Endodermal cell (in vitro differentiated cells): ENCODE results near the gene ARHGAP22. TPM values are rescaled to one million over a fixed set of nuclear protein-coding genes. Genes with fewer than 3 reads are reported as not detected.

Experiments
- DNase-seq: peaks from one replicate; pipeline ENCODE4 v3.0.0-alpha.2; 2017
- H3K27ac ChIP-seq: 2 replicates; pipeline ENCODE4 v1.5.1; 2013; ENCODE audit warnings: mild to moderate bottlenecking, low read depth, low read length, moderate library complexity
- H3K27me3 ChIP-seq: 2 replicates; pipeline ENCODE4 v1.6.1; 2013; ENCODE audit warnings: mild to moderate bottlenecking, low read length, moderate library complexity; ENCODE audit not compliant: insufficient read depth, control insufficient read depth, poor library complexity, severe bottlenecking
- H3K36me3 ChIP-seq: 2 replicates; pipeline ENCODE4 v1.7.0; 2013; ENCODE audit warnings: mild to moderate bottlenecking, low read length, moderate library complexity; ENCODE audit not compliant: control insufficient read depth, insufficient read depth
- H3K4me1 ChIP-seq: one replicate; pipeline ENCODE4 v1.7.0; 2013; ENCODE audit warnings: low read length; ENCODE audit not compliant: control insufficient read depth, insufficient read depth
- H3K4me3 ChIP-seq: 2 replicates; pipeline ENCODE4 v1.5.1; 2013; ENCODE audit warnings: mild to moderate bottlenecking, low read length, moderate library complexity
- H3K9ac ChIP-seq: 2 replicates; pipeline ENCODE4 v1.6.1; 2013; ENCODE audit warnings: mild to moderate bottlenecking, low read length, moderate library complexity; ENCODE audit not compliant: poor library complexity, severe bottlenecking; ENCODE audit errors: extremely low read depth
- H3K9me3 ChIP-seq: 2 replicates; pipeline ENCODE4 v1.6.1; 2013; ENCODE audit warnings: mild to moderate bottlenecking, low read length, moderate library complexity; ENCODE audit not compliant: control insufficient read depth
- H3K27ac Mint-ChIP-seq: 2 replicates; pipeline ENCODE4 v1.8.0; 2020; ENCODE audit warnings: mixed read lengths
- H3K27me3 Mint-ChIP-seq: 2 replicates; pipeline ENCODE4 v1.8.0; 2021; ENCODE audit warnings: mild to moderate bottlenecking, mixed read lengths; ENCODE audit not compliant: insufficient read depth
- H3K36me3 Mint-ChIP-seq: 2 replicates; pipeline ENCODE4 v1.8.0; 2020; ENCODE audit warnings: low read depth, mixed read lengths
- H3K4me1 Mint-ChIP-seq: 2 replicates; pipeline ENCODE4 v1.8.0; 2020; ENCODE audit warnings: mixed read lengths
- H3K4me3 Mint-ChIP-seq: 2 replicates; pipeline ENCODE4 v1.8.0; 2020; ENCODE audit warnings: mild to moderate bottlenecking, moderate library complexity, mixed read lengths
- H3K9me3 Mint-ChIP-seq: 2 replicates; pipeline ENCODE4 v1.8.0; 2020; ENCODE audit warnings: mild to moderate bottlenecking, mixed read lengths
- WGBS, 2 experiments: methylation state at CpG; one replicate each; pipeline versions ENCODE4 v1.1.5 to v1.1.7; 2013; ENCODE audit warnings: missing lambda C conversion rate in 2 of 2, mixed read lengths in 1 of 2; ENCODE audit not compliant: insufficient coverage in 1 of 2, insufficient read length in 1 of 2; 5-methylcytosine and 5-hydroxymethylcytosine counted together
- total RNA-seq, 2 donors: library from RNA; stranded (reverse); fragmentation: NEBNext Ultra II Directional in 1 of 2; extraction: Animal tissue kit (Norgen Biotek cat#: 25700) in 1 of 2; gene quantifications; 2 replicates in 1 of 2; 3 replicates in 1 of 2; pipeline ENCODE4 v1.2.1, GENCODE V29; 2021
- TF ChIP-seq, protein P1 (sequence below): fragments of 200-600 bp; sonication (generic); conservative IDR thresholded peaks from 2 replicates; pipeline ENCODE4 v1.5.0; 2021; ENCODE audit warnings: antibody characterized with exemption, mild to moderate bottlenecking

ARHGAP22 gene
- total RNA-seq, 2 donors from 2014 or later: 10.3 to 14.1 TPM

DNA sequence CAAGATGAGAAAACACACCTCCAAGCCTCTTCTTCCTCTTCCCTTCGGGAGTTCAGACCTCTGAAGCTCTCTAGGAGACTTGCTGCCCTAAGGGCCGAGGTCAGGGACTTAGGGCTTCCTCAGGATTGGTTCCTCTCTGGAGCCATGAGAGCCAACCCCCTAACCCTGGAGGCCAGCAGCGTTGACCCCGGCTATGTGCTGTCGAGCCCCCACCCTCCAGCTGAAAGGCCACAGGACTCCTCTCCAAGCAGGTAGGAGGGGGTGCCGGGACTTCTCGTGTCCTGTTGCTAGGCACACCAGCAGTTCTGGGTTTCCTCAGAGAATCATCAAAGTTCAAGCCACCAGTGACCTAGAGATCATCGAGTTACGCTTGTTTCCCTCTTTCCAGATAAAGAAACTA lies 87.4 kb downstream of the ARHGAP22 start:
- Mint-ChIP-seq H3K36me3 (no peaks in the 10 kb centered on the region), H3K4me3 (no peak overlapping the region), H3K27ac (no peak overlapping the region), H3K27me3 (peaks cover 21% of the 10 kb centered on the region), H3K4me1 (peaks cover 14% of the 10 kb centered on the region), H3K9me3 (peaks cover 28% of the 10 kb centered on the region)
- no peak for DNase-seq
- Histone ChIP-seq H3K4me3 (no peak overlapping the region), H3K9ac (no peak overlapping the region), H3K27me3 (peaks cover 15% of the 10 kb centered on the region), H3K27ac (no peak overlapping the region), H3K9me3 (peaks cover 31% of the 10 kb centered on the region), H3K4me1 (no peaks in the 10 kb centered on the region), H3K36me3 (no peaks in the 10 kb centered on the region)
- TF ChIP-seq, protein P1, sequence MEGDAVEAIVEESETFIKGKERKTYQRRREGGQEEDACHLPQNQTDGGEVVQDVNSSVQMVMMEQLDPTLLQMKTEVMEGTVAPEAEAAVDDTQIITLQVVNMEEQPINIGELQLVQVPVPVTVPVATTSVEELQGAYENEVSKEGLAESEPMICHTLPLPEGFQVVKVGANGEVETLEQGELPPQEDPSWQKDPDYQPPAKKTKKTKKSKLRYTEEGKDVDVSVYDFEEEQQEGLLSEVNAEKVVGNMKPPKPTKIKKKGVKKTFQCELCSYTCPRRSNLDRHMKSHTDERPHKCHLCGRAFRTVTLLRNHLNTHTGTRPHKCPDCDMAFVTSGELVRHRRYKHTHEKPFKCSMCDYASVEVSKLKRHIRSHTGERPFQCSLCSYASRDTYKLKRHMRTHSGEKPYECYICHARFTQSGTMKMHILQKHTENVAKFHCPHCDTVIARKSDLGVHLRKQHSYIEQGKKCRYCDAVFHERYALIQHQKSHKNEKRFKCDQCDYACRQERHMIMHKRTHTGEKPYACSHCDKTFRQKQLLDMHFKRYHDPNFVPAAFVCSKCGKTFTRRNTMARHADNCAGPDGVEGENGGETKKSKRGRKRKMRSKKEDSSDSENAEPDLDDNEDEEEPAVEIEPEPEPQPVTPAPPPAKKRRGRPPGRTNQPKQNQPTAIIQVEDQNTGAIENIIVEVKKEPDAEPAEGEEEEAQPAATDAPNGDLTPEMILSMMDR: no peak
- 86 to 91% methylated on average over 5 to 9 of the region's 9 CpGs for WGBS, 2 experiments

GRCh38 chr10:48516911-48517310 lies 88.0 kb downstream of the ARHGAP22 start:
- no peaks in the 10 kb centered on the region for H3K4me1 ChIP-seq
- H3K27me3 ChIP-seq: peaks cover 9% of the 10 kb centered on the region
- H3K4me3 ChIP-seq: no peak overlapping the region
- H3K9ac ChIP-seq: no peak overlapping the region
- Mint-ChIP-seq H3K36me3 (no peaks in the 10 kb centered on the region), H3K4me3 (no peak overlapping the region), H3K27ac (no peak overlapping the region), H3K9me3 (peaks cover 28% of the 10 kb centered on the region), H3K4me1 (peaks cover 14% of the 10 kb centered on the region), H3K27me3 (peaks cover 17% of the 10 kb centered on the region)
- H3K27ac ChIP-seq: no peak overlapping the region
- TF ChIP-seq, protein P1: no peak
- H3K36me3 ChIP-seq: no peaks in the 10 kb centered on the region
- 93% methylated on average over 3 of the region's 3 CpGs; no CpG with 5 or more reads in 1 of the 2 experiments for WGBS, 2 experiments
- H3K9me3 ChIP-seq: peaks cover 31% of the 10 kb centered on the region
- DNase-seq: no peak

DNA sequence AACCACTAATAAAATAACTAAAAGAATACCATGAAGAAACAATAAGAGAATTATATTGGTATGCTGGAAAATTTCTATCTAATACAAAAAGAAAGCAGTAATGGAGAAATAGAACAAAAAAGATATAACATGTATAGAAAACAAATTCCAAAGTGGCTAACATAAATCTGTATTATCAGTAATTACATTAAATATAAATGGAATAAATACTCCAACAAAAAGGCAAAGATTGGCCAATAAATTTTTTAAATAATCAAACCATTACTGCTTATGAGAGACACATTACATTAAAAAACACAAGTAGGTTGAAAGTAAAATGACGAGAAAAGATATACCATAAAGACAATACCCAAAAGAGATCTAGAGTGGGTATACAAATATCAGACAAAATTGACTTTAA lies 90.0 kb downstream of the ARHGAP22 start:
- Mint-ChIP-seq H3K4me3 (no peak overlapping the region), H3K27ac (no peak overlapping the region), H3K9me3 (peaks cover 28% of the 10 kb centered on the region), H3K36me3 (no peaks in the 10 kb centered on the region), H3K27me3 (peaks cover 2% of the 10 kb centered on the region), H3K4me1 (peaks cover 2% of the 10 kb centered on the region)
- no peak overlapping the region for H3K9ac ChIP-seq
- no peak overlapping the region for H3K4me3 ChIP-seq
- peaks cover 31% of the 10 kb centered on the region for H3K9me3 ChIP-seq
- DNase-seq: no peak
- H3K27ac ChIP-seq: no peak overlapping the region
- no peaks in the 10 kb centered on the region for H3K36me3 ChIP-seq
- WGBS, 2 experiments: no CpG with 5 or more reads among the region's 1 CpG
- TF ChIP-seq, protein P1: no peak
- no peaks in the 10 kb centered on the region for H3K4me1 ChIP-seq
- H3K27me3 ChIP-seq: no peaks in the 10 kb centered on the region
